Right forelimb (tissue), 1 donor: ENCODE data around the gene LONRF3.
"Not testable (repeated sequence)": the region's sequence is repeated elsewhere in the genome, so short reads cannot be mapped to it uniquely, and the experiment has no call there.

ENCODE experiments used
- DNase-seq: peaks from one replicate; pipeline ENCODE4 v3.0.0-alpha.2; 2018

LONRF3 gene

GRCh38 chrX:118989886-118990285 lies 15.5 kb downstream of the LONRF3 start:
- DNase-seq = no peak

- DNase-seq = no peak
Measured at GRCh38 chrX:118990512-118991227, 16.3 kb downstream of the LONRF3 start.

GRCh38 chrX:118992441-118993121 lies 18.2 kb downstream of the LONRF3 start:
- DNase-seq = not testable (repeated sequence)

- no peak for DNase-seq
Measured at GRCh38 chrX:119003462-119003861, 29.0 kb downstream of the LONRF3 start.

- DNase-seq = peak; percentile 50
Measured at GRCh38 chrX:119004920-119005524, 30.6 kb downstream of the LONRF3 start.

- DNase-seq = no peak
Measured at GRCh38 chrX:119007189-119007770, 32.9 kb downstream of the LONRF3 start.

- peak; percentile 66 for DNase-seq
Measured at GRCh38 chrX:119008110-119008744, 33.8 kb downstream of the LONRF3 start.

GRCh38 chrX:119009071-119009470 lies 34.7 kb downstream of the LONRF3 start:
- no peak for DNase-seq

GRCh38 chrX:119010491-119010890 lies 36.1 kb downstream of the LONRF3 start:
- DNase-seq = no peak

- DNase-seq = no peak
Measured at GRCh38 chrX:119013164-119013563, 38.7 kb downstream of the LONRF3 start.

GRCh38 chrX:119015407-119016237 lies 41.2 kb downstream of the LONRF3 start:
- no peak for DNase-seq

GRCh38 chrX:119017077-119017476 lies 42.7 kb downstream of the LONRF3 start:
- no peak for DNase-seq

- no peak for DNase-seq
Measured at GRCh38 chrX:119025900-119026299, 51.5 kb downstream of the LONRF3 start.

GRCh38 chrX:119026344-119026743 lies 51.9 kb downstream of the LONRF3 start:
- DNase-seq = not testable (repeated sequence)

GRCh38 chrX:119027960-119028732 lies 53.7 kb downstream of the LONRF3 start:
- not testable (repeated sequence) for DNase-seq

GRCh38 chrX:119028733-119029330 lies 54.4 kb downstream of the LONRF3 start:
- no peak for DNase-seq

GRCh38 chrX:119029656-119030055 lies 55.2 kb downstream of the LONRF3 start:
- not testable (repeated sequence) for DNase-seq

- DNase-seq = no peak
Measured at GRCh38 chrX:119030990-119031389, 56.6 kb downstream of the LONRF3 start.

- DNase-seq = no peak
Measured at GRCh38 chrX:119036107-119037029, 62.0 kb downstream of the LONRF3 start.

GRCh38 chrX:119040432-119040831 lies 66.0 kb downstream of the LONRF3 start:
- DNase-seq = no peak
